Hippocampal formation (tissue), 2 donors: ENCODE data around the gene KCNJ4.
"Not testable (repeated sequence)": the region's sequence is repeated elsewhere in the genome, so short reads cannot be mapped to it uniquely, and the experiment has no call there.

Experiments
- DNase-seq, 2 donors: peaks; one replicate each; lab custom pipeline; 2025; lab: John Stamatoyannopoulos, UW

Gene KCNJ4

DNA sequence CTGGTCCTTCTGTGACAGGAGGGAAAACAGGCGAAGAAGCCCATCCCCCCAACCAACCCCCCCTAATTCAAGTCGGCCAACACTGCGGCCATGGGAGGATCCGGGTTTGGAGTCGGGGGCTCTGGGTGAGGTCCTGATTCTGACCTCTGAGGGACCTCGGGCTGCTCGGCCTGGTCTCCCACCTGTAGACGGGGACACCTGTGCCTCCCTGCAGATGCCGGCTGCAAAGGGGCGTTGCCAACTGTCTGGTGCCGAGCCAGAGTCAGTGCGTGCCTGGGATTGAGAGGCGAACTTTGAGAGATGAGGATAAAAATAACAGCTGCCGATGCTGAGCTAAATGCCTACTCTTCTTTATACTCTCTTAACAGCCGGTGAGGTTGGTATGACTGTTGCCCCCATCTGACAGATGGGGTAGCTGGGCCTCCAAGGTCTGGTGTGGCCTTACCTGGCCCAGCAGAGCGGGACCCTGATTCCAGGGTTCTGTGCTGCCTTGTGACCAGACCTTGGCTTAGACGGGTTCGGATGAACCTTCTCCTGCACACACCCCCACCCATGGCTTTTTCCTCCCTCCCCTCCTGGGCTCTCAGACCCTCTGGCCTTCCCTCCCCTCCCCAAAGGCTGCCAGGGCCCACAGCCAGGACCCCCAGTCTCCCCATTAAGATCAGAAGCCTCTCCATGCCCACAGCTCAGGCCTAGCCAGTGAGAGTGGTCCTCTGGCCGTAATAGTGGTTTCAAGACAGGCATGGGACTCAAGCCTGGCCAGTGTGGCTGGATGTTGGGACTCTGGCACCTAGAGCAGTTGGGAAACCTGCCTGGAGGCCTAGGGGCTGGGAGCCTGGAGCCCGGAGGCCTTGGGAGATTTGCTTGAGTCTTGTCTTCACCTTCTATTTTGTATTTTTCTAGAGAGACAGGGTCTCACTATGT is 41.7 kb downstream of the KCNJ4 start:
- no peak for DNase-seq

DNA sequence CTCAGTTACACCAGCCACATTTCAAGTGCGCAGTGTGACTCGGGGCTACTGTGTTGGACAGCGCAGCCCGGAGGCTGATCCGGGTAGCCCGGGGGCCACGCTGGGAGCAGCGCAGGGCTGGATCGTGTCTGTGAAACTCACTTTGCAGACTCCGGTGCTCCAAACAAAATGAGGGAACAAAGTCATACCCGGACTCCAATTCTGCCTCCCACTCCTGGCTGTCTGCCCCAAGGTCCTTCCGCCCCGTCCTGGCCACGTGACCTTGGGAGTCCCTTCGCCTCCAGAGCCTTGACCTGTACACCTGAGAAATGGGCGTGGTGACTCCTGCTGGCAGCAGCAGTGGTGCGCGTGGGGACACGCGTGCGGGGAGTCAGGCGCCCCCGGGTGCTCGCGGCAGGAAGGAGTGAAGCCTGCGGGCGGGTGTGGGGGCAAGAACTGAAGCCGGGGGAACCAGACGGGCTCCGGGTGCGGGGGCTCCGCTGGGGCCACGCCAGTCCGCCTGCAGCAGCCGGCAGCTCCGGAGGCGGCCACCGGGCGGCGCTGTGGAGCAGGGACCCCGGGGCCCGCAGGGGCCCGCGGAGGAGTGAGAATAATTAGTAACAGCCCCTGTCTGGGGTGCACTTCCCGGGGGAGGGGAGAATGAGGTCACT is 42.4 kb downstream of the KCNJ4 start:
- no peak for DNase-seq

DNA sequence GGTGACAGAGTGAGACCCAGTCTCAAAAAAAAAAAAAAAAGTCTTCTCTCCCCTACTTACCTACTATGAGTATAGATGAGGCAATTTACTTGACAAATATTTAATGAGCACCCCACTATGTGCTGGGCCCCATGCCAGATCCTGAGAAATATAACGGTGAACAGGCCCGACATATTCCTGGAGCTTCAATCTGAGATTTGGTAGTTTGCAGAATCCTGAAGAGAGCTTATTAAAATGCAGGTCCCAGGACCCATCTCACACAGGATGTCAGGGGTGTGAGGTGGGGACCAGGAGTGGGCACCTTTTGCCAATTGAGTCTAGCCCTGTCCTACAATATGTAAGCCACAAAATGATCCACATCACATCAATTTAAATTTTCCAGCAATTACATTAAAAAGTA is 44.0 kb downstream of the KCNJ4 start:
- DNase-seq, result no peak

DNA sequence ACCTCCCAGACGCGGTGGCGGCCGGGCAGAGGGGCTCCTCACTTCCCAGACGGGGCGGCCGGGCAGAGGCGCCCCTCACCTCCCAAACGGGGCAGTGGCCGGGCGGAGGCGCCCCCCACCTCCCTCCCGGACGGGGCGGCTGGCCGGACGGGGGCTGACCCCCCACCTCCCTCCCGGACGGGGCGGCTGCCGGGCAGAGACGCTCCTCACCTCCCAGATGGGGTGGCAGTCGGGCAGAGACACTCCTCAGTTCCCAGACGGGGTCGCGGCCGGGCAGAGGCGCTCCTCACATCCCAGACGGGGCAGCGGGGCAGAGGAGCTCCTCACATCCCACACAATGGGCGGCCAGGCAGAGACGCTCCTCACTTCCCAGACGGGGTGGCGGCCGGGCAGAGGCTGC is 45.1 kb downstream of the KCNJ4 start:
- DNase-seq, result not testable (repeated sequence)

DNA sequence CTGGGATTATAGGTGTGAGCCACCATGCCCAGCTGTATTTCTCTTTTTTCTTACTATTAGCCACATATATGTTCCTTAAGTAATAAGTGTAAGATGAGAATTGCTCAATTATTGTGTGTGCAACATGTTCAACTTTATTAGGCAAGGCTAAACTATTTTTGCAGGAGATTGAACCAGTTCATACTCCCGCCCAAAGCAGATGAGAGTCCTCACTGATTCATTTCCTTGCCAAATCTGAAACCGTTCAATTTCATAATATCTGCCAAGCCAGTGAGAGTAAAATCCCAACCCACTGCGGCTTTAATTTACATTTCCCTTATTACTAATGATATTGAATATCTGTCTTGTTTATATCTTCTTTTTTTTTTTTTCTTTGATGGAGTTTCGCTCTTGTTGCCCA is 48.4 kb downstream of the KCNJ4 start:
- DNase-seq, result no peak

DNA sequence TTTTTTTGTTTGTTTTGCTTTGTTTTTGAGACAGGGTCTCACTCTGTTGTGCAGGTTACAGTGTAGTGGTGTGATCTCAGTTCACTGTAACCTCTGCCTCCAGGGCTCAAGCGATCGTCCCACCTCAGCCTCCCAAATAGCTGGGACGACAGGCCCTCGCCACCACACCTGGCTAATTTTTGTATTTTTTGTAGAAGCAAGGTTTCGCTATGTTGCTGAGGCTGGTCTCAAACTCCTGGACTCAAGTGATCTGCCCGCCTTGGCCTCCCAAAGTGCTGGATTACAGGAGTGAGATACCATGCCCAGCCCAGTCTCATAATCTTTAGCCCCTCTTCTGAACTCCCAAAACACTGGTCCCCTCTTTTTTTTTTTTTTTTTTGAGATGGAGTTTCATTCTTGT is 50.6 kb downstream of the KCNJ4 start:
- no peak for DNase-seq

DNA sequence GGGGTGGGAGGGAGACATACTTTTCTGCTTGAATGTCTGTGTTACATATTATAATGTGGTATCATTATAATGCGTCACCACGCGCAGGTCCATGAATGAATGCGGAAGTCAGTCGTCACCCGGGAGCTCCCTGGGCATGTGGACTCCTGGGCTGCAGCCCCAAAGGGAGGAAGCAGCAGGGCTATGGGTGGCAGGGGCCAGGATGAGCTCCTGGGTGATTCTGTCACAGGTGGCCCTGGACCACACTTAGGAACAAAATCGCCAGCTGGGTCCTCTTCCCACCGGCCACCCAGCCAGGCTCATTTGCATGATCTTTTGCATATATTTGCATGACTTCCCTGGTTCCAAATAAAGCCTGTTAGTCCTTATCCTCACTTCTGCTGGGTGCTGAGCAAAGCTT is 51.2 kb downstream of the KCNJ4 start:
- DNase-seq, result no peak

DNA sequence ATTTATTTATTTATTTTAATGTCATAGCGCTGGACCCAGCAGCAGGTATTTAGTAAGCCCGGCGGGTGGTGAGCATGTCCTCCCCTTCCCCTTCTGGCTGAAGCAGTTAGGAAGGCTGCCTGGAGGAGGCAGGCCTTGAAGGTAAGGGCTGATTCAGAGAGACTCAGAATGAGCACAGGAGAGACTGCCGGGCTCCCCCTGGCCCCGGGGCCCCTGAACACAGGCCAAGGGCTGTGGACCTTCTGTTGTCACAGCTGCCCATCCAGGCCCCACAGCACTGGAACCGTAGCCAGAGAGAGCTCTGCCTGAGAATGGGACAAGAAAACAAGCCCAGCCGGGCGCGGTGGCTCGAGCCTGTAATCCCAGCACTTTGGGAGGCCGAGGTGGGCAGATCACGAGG is 52.8 kb downstream of the KCNJ4 start:
- DNase-seq, result no peak

DNA sequence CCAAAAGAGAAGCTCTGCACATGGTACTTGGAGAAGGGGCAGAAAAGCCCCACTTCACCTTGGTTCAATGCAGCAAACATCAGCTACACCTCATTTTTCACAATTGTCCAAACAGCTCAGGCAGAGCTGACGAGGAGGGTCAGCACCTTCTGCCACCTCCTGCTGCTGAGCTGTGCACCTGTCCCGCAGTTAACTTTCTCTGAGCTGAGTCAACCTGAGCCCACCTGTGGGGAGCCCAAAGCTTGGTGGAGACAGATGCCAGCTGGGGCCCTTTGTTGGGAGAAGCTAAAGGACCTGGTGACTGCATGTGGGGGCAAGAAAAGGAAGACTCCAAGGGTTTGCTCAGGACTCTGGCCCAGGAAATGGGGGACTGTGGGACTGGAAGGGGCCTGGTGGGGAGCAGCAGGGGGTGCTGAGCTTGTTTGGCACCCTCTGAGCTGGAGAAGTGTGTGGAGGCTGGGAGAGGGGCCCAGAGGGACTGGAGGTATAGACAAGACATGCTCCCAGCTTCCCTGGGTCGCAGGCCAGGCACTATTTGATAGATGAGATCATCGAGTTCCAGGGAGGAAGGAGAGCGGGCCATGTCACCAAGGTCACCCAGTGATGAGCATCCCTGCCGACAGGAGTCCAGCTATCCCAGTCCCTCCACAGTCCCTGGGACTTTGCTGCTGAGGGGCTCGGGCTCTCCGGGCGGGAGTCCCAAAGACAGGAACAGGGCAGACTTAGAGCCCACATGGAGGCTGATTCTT is 53.5 kb downstream of the KCNJ4 start:
- DNase-seq, result no peak

DNA sequence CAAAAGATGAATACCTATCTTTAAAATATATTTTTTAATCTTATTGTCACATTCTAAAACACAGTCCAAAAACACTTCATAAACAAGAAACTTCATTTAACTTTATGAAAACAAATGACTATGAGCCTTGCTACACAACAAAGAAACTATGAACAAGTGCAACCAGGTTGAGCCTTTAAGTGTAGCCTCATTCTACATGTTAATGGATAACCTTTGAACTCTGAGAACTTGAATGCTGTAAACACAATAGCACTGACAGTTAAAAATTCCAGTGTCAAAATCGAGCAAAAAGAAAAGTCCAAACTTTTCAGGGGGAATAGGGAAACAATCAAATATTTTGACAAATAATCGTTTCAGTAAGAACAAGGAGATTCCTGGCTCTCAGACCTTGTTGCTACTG is 54.7 kb downstream of the KCNJ4 start:
- DNase-seq, result not testable (repeated sequence)

DNA sequence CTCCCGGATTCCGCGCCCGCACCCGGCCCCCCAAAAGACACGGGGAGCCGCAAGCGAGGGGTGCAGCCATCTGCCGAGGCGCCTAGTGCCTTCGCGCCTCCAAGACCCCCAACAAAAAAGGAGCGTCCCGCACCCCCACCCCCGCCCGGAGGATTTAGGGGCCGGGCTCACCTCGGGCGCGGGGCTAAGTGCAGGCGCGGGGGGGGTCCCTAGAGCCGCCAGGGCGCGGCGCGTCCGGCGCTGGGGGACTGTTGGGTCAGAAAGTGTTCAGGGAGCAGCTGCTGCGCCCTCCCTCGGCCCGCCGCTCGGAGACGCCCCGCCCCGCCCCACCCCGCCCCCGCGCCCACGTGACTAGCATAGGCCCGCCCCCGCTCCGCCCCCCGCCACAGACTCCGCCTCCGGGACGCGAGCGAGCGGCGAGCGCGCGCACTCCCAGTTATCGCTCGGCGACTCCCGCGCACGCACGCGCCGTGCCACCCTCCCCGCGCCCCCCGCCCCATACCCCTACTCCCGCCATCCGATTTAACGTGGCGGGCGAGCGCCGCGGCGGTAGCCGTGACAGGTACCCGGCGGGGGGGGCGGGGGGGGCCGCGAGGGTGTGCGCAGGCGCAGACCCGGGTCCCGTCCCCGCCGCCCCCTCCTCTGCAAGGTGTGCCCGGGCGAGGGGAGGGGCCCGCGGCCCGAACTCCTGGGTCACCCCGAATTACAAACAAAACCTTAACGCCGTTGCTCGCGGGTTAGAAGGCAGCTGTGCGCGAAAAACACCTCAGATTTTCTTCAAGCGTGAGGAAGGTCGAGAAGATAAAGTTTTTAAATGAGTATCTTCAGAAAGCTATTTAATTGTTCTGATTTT is 56.2 kb downstream of the KCNJ4 start:
- DNase-seq, result peak; percentile 74 to 84

DNA sequence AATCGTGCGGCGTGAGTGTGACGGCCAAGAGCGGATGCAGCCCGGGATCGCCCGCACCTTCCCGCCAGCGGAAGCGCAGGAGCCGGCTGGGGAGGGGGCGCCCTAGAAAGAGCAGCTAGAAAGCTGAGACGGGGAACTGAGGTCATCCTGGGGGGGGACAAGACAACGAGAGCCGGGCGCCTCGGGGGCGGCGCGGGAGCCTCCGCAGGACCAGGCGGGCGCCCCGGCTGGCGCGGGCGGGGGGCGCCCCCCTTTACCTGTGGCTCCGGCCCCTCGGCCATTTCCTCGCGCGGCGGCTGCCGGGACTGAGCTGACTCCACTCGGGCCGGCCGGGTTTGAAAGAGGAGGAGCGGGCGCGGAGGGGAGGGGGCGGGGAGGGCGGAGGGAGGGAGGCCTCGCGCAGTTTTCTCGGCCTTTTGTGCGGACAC is 56.8 kb downstream of the KCNJ4 start:
- DNase-seq, result peak in 1 of 2 donors; percentile 25

DNA sequence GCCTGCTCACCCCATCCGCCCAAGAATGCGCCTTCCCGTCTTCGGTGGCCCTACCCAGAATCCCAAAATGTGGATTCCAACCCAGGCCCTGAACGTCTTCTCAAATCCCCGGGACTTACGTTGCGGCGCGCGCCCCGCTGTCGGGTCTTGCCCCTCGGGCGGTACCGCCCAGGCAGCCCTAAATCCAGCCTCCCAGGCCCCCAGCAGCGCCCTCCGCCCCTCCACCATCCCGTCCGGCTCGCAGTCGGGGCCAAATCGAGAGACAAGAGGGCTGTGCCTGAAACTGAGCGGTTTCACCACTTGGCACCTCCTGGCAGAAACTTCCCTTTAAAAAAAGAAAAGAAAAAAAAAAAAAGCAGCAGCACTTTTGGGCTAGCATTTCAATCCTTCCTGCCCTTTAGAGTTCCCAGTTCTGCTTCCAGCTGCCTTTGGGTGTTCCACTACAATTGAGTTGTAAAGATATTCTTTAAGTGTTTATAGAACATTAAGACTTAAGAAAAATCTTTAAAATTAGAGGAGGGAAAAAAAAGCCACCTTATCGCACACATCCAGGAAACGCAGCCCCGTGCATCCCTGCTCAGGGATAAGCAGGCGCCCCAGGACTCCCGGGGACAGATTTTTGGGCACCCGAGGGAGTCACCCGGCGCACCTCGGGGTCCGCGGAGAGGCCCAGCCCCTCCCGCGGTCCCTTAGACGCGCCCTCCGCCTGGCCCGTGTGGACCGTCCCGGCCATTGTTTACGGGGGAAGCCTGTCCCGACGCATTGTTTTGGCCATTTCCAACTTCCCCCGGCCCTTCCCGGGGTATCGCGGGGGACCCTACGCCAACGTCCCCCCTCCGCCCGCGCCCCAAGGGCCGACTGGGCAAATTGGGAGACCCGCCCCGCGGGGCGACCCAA is 57.6 kb downstream of the KCNJ4 start:
- DNase-seq, result no peak

DNA sequence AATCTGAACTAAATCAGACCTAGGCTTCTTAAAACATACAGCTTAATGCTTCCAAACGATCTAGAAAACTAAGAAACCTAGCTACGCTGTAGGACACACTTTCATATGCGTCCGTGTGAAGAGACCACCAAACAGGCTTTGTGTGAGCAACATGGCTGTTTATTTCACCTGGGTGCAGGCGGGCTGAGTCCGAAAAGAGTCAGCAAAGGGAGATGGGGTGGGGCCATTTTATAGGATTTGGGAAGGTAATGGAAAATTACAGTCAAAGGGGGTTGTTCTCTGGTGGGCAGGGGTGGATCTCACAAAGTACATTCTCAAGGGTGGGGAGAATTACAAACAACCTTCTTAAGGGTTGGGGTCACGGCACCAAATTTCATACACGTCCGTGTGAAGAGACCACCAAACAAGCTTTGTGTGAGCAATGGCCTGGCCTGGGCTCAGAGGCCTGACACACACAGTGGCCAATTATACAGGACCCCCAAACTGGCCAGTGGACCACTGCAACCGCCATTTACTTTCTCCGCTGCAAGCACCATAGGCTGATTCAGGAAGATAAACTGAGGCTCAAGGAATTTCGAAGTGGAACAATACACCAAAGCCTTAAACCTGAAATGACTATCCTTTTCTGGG is 58.4 kb downstream of the KCNJ4 start:
- not testable (repeated sequence) for DNase-seq

DNA sequence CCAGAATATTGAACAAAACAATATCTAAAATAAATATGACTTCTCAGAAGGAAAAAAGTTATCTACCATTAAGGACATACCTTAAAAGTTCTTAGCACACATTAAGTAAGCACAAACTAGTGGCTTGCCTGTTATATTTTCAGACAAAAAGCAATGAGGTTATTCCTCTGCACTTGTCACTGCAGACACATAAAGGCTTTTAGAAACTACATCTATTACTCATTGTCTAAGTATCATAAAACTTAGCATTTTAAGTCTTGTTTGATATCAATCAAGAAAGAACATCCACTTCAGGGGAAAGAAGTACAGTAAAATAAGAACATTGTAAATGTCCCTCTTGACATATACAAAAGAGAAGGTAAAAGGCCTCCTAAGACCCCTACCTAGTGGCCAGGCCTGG is 59.1 kb downstream of the KCNJ4 start:
- not testable (repeated sequence) for DNase-seq

DNA sequence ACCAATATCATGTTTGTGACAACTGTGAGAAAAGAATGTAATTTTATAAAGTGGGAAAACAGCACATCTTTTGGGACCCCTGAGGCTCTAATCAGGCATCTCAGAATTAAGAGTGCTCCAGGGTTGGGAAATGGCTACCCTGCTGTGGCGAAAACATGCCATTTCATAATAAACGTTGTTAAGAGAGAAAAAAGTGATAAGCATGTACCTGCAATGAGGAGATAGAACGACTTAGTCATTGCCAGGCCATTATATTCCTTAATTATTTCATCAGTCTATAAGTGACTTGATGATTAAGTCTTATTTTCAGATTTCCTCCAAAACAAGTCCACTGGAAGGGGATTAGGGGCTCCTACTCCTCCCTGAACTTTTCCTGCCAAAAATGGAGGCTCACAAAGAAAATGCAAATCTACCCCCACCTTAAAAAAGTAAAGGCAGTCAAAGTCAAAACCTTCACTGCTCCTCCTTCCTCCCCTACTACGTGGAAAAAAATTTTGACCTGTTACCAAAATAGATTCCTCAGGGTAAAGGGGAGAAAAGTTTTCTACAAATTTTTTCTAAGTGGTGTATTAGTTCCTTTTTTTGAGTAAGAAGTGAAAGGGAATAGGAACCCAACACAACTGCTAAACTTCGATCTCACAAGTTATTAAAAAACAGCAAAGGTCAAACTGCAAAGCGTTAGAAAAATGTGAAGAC is 59.9 kb downstream of the KCNJ4 start:
- DNase-seq, result not testable (repeated sequence)

DNA sequence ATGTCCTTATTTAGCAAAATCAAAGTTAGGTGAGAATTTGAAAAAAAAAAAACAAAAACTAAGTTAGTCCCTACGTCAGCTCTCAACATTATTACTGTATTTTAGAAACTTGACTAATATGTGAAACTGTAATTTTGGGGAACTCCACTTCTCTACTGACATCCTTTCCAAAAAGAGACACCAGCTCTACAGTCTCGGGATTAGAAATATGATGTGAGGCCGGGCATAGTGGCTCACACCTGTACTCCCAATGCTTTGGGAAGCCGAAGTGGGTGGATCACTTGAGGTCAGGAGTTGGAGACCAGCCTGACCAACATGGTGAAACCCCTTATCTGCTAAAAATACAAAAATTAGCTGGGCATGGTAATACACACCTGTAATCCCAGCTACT is 65.6 kb downstream of the KCNJ4 start:
- not testable (repeated sequence) for DNase-seq

DNA sequence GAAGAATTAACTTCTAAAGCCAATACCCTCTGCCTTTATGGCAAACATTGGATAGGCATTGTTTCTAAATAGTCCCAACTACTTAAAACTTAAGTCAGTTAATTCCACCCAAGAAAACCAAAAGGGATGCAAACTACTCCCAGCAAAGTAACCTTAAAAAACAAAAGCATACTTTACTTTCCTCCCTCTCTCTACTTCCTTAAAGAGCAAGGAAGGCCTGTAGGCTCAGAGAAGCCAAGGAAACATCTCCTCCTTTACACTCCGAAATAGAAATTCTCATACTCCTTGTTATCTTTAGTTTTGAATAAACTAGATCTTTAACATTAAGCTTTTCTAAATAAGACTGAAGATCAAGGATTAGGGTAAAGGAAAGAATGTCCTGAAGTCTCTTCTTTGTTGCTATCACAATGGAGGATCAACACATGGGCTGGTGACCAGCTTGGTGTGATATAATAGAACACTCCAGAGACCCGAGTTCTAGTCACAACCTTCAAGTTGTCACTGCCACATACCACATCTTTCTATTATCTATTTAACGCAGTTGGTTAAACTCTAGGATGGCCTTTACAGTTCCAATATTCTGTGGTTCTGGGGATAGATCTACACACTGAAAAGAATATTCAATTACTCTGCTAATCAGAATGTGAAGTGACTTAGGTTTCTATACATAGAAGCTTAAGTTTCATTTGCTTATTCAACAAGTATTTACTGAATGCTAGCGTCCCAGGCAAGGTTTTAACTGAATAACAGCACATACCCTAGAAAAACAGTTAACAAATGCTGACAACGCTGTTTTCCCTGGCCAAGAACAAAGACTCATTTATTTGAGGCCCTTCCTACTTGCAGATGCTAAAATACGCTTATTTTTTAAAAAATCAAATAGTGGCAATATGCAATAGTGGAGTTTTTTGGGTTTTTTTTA is 66.2 kb downstream of the KCNJ4 start:
- not testable (repeated sequence) for DNase-seq
